PC-3 (cell line): ENCODE data around the gene HOXB9.

Experiments used
- EZH2 ChIP-seq: fragments of 300-600 bp; sonication (generic); IDR thresholded peaks from one replicate; pipeline ENCODE4 v1.6.1; 2017; ENCODE audit warnings: antibody characterized with exemption, mild to moderate bottlenecking, low read length; ENCODE audit not compliant: unreplicated experiment
- TF ChIP-seq, protein P1 (sequence below): fragments of 300-600 bp; sonication (generic); conservative IDR thresholded peaks from 2 replicates; pipeline ENCODE4 v1.5.1; 2017; ENCODE audit warnings: antibody characterized with exemption, low read depth, mild to moderate bottlenecking, low read length

DNA sequence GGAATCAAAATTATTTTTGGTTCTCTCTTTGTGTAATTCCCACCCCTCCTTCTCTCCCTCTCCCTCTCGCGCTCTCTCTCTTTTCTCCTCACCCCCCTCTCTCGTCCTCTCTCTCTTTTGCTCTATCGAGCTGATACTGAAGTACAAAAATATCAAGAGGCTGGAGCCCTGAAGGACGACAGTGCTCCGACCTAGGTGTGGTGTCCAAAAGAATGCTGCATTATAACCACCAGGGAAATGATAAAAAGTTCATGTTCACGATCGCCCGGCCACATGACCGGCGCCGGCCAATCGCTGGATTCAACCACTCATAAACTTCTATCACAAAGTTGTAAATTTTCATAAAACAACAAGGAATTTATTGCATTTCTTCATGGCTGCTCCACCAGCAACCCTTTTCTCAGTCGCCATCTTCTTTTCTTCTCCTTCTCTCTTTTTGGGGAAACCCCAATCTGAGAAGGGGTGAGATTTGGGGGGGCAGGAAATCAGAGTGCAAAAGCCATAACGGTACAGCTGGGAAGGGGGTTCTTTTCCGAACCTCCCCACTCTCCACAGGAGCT lies 21.3 kb downstream of the HOXB9 start, which contains the start of gene HOXB6:
- no peak for TF ChIP-seq EZH2
- TF ChIP-seq, protein P1, sequence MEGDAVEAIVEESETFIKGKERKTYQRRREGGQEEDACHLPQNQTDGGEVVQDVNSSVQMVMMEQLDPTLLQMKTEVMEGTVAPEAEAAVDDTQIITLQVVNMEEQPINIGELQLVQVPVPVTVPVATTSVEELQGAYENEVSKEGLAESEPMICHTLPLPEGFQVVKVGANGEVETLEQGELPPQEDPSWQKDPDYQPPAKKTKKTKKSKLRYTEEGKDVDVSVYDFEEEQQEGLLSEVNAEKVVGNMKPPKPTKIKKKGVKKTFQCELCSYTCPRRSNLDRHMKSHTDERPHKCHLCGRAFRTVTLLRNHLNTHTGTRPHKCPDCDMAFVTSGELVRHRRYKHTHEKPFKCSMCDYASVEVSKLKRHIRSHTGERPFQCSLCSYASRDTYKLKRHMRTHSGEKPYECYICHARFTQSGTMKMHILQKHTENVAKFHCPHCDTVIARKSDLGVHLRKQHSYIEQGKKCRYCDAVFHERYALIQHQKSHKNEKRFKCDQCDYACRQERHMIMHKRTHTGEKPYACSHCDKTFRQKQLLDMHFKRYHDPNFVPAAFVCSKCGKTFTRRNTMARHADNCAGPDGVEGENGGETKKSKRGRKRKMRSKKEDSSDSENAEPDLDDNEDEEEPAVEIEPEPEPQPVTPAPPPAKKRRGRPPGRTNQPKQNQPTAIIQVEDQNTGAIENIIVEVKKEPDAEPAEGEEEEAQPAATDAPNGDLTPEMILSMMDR = no peak
